Stimulated activated effector memory CD8-positive, alpha-beta T cell treated with anti-CD3 and anti-CD28 coated beads, Interleukin-12 subunit alpha, Interleukin-12 subunit beta, amount 100 ng/mL, for 72 hours (primary cell): Measurements from ENCODE around the gene CUL9.

Experiments used
- ATAC-seq: fragments of 150-1000 bp; cut with Tn5 transposase; 2 replicates; pipeline ENCODE4 v1.10.0; 2021
- DNase-seq, 2 donors: peaks; one replicate each; pipeline ENCODE4 v3.0.0; 2021 to 2022; ENCODE audit warnings: low spot score in 2 of 2
- H3K27ac Mint-ChIP-seq: one replicate; pipeline ENCODE4 v1.8.0; 2022; ENCODE audit warnings: mild to moderate bottlenecking, mixed read lengths
- H3K36me3 Mint-ChIP-seq: one replicate; pipeline ENCODE4 v1.8.0; 2022; ENCODE audit warnings: mild to moderate bottlenecking, mixed read lengths
- H3K4me1 Mint-ChIP-seq: one replicate; pipeline ENCODE4 v1.8.0; 2022; ENCODE audit warnings: mixed read lengths
- H3K4me3 Mint-ChIP-seq: one replicate; pipeline ENCODE4 v1.8.0; 2022; ENCODE audit warnings: mild to moderate bottlenecking, mixed read lengths
- H3K9me3 Mint-ChIP-seq: one replicate; pipeline ENCODE4 v1.8.0; 2022; ENCODE audit warnings: mixed read lengths

Gene CUL9

DNA sequence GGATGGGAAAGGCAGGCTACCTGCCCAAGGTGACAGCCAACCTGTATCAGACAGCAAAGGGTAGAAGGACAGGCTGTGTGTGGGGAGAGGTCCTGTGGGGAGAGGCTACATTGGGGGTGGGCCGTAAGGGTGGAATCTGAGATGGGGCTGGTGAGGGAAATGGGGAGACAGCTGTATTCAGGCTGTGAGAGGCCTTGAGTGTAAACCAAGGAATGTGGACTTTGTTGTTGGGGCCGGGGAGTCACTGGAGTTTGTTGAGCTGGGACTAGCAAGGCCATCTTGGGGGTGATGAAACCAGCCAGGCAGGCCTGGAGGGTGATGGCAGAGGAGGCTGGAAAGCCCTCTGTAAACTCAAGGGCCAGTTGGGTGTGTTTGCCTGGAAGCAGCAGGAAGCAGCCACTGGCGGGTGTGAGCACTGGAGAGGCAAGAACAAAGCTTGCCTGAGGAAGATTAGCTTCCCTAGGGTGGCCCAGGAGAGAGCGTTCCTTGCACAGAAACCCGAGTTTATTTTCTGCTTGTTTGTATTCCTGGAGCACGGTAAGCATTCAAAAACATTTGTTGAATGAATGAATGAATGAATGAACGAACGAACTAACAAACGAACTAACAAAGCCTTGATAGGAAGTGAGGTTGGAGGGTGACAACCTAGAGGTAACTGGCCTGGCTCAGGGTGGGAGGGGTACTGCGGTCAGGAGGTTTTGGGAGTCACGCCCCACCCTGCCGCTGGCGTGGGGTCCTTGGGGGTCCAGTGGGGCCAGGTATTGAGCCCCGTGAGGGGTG, 80.2 kb downstream of the CUL9 start:
- Mint-ChIP-seq H3K36me3 (no peaks in the 10 kb centered on the region), H3K27ac (peak overlapping the region; percentile 23), H3K9me3 (no peaks in the 10 kb centered on the region), H3K4me1 (peaks cover 25% of the 10 kb centered on the region), H3K4me3 (no peak overlapping the region)
- ATAC-seq, result no peak
- no peak for DNase-seq

DNA sequence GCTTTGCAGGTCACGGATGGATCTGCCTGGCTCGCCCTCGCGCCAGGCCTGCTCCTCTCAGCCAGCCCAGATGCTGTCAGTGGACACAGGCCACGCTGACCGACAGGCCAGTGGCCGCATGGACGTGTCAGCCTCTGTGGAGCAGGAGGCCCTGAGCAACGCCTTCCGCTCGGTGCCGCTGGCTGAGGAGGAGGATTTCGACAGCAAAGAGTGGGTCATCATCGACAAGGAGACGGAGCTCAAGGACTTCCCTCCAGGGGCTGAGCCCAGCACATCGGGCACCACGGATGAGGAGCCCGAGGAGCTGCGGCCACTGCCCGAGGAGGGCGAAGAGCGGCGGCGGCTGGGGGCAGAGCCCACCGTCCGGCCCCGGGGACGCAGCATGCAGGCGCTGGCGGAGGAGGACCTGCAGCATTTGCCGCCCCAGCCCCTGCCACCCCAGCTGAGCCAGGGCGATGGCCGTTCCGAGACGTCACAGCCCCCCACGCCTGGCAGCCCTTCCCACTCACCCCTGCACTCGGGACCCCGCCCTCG, 80.9 kb downstream of the CUL9 start:
- no peak for ATAC-seq
- no peaks in the 10 kb centered on the region for H3K36me3 Mint-ChIP-seq
- no peak overlapping the region for H3K4me3 Mint-ChIP-seq
- no peak for DNase-seq
- H3K9me3 Mint-ChIP-seq, result no peaks in the 10 kb centered on the region
- peaks cover 18% of the 10 kb centered on the region for H3K4me1 Mint-ChIP-seq
- H3K27ac Mint-ChIP-seq, result no peak overlapping the region

DNA sequence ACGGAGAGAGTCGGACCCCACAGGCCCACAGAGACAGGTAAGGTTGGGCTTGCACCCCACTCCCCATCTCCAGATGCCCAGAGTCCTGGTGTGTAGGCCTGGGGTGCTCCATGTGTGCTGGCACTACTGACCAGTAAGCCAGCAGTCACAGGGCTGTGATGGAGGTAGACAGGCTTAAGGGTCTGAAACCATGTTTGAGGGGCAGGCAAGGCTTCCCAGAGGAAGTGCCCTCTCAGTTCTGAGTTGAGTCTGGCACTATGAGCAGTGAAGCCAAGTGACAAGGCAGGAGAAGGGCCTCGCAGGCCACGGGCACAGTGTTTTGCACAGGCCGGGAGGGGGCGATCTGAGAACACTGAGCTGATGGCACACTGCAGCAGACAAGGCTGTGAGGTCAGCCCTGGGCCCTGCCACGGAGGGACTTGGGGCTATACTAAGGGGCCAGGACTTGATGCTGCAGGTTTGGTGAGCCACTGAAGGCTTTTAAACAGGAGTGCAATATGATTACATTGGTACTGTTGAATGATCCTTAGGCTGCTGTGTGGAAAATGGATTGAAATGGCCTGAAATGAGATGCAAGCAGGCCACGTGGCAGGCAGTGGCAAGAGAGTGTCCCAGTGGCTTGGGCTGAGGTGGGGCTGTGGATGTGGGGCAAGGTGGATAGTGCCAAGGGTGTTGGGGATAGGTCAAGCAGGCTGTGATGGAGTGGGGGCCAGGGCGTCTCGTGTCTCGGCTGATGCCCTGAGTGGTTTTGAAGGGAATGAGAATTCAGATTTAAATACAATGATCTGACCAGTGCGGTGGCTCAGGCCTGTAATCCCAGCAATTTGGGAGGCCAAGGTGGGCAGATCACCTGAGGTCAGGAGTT, 81.5 kb downstream of the CUL9 start:
- Mint-ChIP-seq H3K27ac (peak overlapping the region; percentile 48), H3K9me3 (no peaks in the 10 kb centered on the region), H3K36me3 (no peaks in the 10 kb centered on the region), H3K4me1 (peaks cover 18% of the 10 kb centered on the region), H3K4me3 (no peak overlapping the region)
- ATAC-seq (peak; percentile 94), DNase-seq (peak; percentile 53 to 84)

DNA sequence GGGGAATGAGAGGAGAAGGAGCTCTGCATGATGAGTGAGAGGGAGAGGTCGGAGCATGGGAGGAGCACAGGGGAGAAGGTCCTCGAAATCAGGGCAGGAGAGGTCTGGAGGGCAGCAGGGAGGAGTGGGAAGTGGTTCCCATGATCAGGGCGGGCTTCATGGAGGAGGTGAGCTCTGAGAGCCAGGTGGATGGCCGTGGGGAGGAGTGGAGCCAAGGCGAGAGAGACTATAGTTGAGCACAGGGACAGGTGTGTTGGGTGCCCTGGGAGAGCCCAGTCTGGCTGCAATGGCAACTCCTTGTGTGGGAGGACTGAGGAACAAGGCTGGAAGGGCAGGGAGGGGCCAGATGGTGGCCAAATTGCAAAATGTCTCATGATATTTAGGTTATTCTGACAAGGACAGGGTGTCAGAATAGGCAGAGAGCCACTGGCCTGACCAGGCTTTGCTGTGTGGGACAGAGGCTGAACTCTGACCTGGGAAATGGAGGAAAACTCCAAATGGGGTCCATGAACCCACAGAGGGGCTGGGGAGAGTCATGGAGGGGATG, 82.7 kb downstream of the CUL9 start:
- peaks cover 22% of the 10 kb centered on the region for H3K4me1 Mint-ChIP-seq
- H3K4me3 Mint-ChIP-seq, result no peak overlapping the region
- H3K36me3 Mint-ChIP-seq, result no peaks in the 10 kb centered on the region
- H3K9me3 Mint-ChIP-seq, result no peaks in the 10 kb centered on the region
- ATAC-seq, result no peak
- peak overlapping the region; percentile 86 for H3K27ac Mint-ChIP-seq
- no peak for DNase-seq

DNA sequence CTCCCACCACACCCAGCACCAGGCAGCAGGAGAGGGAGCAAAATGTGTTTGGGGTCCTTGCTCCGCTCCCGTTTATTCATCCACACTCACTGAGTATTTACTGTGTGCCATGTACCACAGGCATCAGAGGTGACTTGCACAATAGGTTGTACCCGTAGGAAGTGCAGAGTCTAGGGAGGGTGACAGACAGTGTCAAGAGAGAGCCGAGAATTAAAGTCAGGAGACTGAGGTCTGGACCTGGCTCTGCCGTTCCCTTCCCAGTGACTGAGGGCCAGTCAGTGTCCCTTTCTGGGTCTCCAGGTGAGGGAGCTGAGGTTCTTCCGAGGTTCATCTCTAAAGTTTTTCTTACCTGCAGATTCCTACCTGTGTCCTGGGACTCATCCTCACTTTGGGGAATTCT, 83.6 kb downstream of the CUL9 start:
- H3K9me3 Mint-ChIP-seq, result no peaks in the 10 kb centered on the region
- H3K4me1 Mint-ChIP-seq, result peaks cover 27% of the 10 kb centered on the region
- no peak overlapping the region for H3K27ac Mint-ChIP-seq
- no peak overlapping the region for H3K4me3 Mint-ChIP-seq
- no peak for DNase-seq
- no peak for ATAC-seq
- H3K36me3 Mint-ChIP-seq, result no peaks in the 10 kb centered on the region

DNA sequence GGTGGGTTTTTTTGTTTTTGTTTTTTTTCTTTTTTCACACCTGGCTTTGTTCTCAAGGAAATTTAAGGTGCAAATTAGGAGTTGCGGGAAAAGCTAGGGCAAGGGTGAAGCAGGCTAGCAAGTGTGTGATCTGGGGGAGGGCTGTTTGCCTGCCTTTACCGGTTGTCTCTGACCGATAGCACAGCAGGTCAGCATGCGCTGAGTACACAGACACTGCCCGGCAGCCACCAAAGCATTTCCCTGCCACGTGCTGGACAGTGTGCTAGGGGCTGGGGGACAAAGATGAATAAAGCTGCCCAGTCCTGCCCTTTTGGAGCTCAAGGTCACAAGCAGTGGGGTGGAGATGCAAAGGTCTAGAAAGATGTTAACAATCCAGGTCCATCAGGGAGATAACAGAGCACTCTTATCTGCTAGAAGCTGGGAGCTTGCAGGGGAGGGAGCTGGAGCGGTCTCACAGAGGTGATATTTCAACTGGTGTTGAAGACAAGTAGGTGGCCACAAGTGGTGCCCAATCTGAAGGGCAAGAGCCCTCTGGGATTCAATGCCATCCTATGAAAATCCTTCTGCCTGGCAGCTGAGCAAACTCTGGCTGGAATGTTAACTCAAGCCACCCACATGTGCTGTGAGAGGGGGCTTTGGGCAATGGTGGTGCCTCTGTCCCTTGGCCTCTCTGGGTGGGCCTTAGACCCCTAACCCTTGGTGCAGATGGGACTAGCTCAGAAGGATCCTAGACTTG, 85.8 kb downstream of the CUL9 start:
- no peaks in the 10 kb centered on the region for H3K36me3 Mint-ChIP-seq
- H3K4me1 Mint-ChIP-seq, result peaks cover 27% of the 10 kb centered on the region
- H3K27ac Mint-ChIP-seq, result no peak overlapping the region
- H3K9me3 Mint-ChIP-seq, result no peaks in the 10 kb centered on the region
- ATAC-seq (no peak), DNase-seq (no peak)
- no peak overlapping the region for H3K4me3 Mint-ChIP-seq

DNA sequence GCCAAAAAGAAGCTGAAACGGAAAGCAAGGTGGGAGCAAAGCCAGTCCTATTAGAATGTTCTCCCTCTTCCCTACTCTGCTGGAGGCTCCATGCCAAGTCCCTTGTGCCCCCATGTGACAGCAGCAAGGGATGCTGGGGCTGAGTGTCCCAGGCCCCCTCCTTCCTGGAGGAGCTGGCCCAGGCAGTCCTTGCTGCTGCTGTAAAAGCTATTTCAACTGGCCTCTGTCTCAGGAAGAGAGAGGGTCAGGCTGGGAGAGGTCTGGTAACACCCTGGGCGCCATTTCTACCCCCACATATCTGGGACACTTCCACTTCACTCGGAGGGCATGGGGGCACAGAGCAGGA, 86.3 kb downstream of the CUL9 start:
- Mint-ChIP-seq H3K36me3 (no peaks in the 10 kb centered on the region), H3K4me1 (peaks cover 24% of the 10 kb centered on the region), H3K4me3 (peak overlapping the region; percentile 65), H3K27ac (no peak overlapping the region), H3K9me3 (no peaks in the 10 kb centered on the region)
- ATAC-seq (no peak), DNase-seq (no peak)

DNA sequence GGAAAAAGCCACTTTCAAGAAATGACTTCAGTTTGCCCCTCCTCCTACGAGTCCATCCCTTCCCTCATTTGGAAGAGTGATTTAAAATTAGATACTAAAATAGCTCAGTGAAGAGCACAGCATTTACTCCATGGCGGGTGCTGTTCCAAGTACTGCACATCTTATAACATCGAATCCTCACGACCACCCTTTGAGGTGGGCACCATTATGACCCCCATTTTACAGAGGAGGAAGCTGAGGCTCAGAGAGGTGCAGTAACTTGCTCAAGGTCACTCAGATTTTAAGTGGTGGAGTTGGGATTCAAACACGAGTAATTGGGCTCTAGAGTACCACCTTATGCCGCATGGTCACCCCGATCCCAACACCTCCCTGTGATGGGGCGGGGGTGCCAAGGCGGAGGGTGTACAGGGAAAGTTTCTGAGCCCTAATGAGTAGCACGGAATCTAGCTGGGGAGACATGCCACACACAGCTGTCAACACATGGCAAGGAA, 86.8 kb downstream of the CUL9 start:
- Mint-ChIP-seq H3K9me3 (no peaks in the 10 kb centered on the region), H3K4me1 (peaks cover 19% of the 10 kb centered on the region), H3K4me3 (peak overlapping the region; percentile 65), H3K27ac (no peak overlapping the region), H3K36me3 (no peaks in the 10 kb centered on the region)
- ATAC-seq (no peak), DNase-seq (no peak)

DNA sequence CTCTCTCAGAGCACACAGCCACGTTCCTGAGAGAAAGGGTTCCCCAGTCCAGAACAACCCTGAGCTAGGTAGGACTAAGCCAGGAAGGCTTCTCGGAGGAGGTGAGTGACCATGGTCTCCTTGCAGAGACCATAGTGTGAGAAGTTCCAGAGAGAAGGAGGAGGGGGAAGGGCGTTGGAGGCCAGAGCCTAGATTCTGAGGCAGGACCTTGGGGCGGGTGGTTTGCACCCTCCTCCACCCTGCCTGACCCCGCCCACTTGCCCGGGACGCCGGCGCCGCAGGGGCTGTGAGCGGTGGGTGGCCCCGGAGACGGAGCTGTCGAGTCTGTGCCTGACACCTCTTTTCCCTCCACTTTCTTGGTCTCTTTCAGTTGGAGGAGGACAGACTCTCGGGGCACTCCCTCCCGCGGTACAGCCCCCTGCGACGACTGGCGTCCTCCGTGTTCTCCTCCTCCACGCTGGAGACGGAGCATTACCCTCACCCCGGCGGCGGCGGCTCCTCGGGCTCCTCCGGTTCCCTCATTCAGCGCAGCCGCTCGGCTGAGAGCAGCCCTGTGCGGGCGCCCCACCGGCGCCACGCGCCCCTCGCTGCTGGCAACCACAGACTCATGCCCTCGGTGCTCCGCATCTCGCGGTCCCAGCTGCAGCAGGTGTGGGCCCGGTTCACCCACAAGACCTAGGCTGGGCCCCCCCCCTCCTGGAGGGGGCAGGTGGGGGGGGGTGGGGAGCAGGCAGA, 87.4 kb downstream of the CUL9 start:
- Mint-ChIP-seq H3K36me3 (no peaks in the 10 kb centered on the region), H3K27ac (no peak overlapping the region)

DNA sequence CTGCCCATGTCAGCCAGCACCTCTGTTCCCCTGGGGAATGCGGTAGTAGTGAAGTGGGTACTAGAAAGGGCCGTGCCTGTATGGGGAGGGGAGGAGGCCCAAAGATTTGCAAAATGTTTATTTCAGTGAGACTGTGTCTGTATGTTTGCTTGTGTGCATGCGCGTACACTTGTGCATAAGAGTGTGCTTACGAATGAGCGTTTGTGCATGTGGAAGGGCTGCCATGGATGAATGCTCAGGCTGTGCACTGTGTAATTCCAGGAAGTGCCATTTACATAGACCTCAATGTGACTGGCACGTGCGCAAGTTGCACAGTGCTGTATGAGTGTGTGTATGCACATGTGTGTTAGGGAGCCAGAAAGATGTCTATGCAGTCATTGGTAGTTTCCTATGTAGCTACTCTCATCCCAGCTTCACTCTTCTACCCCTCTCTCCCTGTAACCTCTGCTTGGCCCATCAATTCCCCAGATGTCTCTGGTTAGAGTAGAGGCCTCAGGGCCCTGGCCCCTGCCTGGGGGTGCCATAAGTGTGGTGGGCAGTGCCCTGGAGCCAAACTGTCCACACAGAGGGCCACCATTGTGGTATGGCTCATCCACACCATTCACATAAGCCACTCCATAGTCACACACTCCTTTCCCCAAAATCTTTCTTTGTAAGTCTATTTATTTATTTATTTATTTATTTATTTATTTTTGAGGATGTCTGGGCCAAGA, 89.3 kb downstream of the CUL9 start:
- Mint-ChIP-seq H3K36me3 (no peaks in the 10 kb centered on the region), H3K27ac (no peak overlapping the region), H3K4me1 (peaks cover 24% of the 10 kb centered on the region), H3K4me3 (no peak overlapping the region), H3K9me3 (no peaks in the 10 kb centered on the region)
- ATAC-seq (peak; percentile 4), DNase-seq (no peak)

More for the DNA sequence above, 87.4 kb downstream of the CUL9 start:
- ATAC-seq (peak; percentile 63), DNase-seq (peak in 1 of 2 donors; percentile 70)
- H3K4me1 Mint-ChIP-seq, result peaks cover 19% of the 10 kb centered on the region
- no peaks in the 10 kb centered on the region for H3K9me3 Mint-ChIP-seq
- H3K4me3 Mint-ChIP-seq, result peak overlapping the region; percentile 65

DNA sequence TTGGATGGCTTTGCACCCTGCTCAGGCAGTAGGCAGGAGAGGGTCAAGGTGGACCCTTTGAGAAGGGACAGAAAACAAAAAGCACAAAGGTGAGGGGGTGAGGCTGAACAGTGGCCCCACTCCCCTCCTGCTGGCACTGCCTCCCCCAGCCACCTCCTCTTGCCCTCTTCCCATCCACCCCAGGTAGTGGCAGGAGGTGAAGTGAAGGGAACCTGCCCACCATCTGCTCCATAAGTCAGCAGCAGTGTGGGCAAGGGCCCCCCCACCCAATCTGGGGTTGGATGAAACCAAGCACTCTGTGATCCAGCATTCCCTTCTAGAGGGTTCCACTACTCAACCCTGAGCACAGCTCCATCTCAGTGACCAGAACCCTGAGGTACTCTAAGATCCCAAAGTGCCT, 89.9 kb downstream of the CUL9 start:
- Mint-ChIP-seq H3K36me3 (no peaks in the 10 kb centered on the region), H3K9me3 (no peaks in the 10 kb centered on the region), H3K4me1 (peaks cover 29% of the 10 kb centered on the region), H3K4me3 (no peak overlapping the region), H3K27ac (no peak overlapping the region)
- ATAC-seq (no peak), DNase-seq (no peak)

DNA sequence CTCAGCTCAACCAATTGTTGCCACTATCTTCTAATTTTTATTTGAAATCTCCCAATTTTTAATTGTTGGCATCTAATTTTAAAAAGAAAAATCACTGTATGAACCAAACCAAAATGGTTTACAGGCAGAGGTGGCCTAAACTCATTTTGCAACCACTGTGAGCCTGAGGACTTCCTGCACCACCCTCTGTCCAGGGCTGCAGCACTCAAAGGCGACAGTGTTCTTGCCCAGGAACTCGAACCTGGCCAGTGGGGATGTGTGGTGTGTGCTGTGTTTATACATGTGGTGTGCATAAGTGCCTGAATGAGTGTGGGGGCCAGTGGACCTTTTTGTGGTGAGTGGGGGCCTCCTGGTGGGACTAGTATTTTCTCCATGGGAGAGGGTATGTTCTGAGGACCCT, 91.7 kb downstream of the CUL9 start:
- Mint-ChIP-seq H3K4me1 (peaks cover 39% of the 10 kb centered on the region), H3K9me3 (no peaks in the 10 kb centered on the region), H3K36me3 (no peaks in the 10 kb centered on the region), H3K27ac (no peak overlapping the region), H3K4me3 (peak overlapping the region; percentile 72)
- DNase-seq (no peak), ATAC-seq (no peak)
